GM10248 (cell line): ENCODE results near the gene DDX51.

Experiments
- CTCF ChIA-PET: fragments of 300-600 bp; sonication (Branson Sonifier 250); formaldehyde crosslinking; extraction: SDS; loops from one replicate; lab custom pipeline; 2021; ENCODE audit warnings: antibody characterized with exemption; lab: Yijun Ruan, JAX
- POLR2A ChIA-PET: fragments of 350-650 bp; sonication (Branson Sonifier 250); formaldehyde crosslinking; extraction: SDS; loops from one replicate; lab custom pipeline; 2020; ENCODE audit warnings: antibody characterized with exemption; lab: Yijun Ruan, JAX
- DNase-seq: peaks from one replicate; pipeline ENCODE4 v3.0.0; 2012; ENCODE audit errors: extremely low spot score
- CTCF ChIP-seq: IDR thresholded peaks from 2 replicates; pipeline ENCODE4 v1.5.1; 2012; ENCODE audit warnings: mild to moderate bottlenecking, low read depth; ENCODE audit errors: extremely low read depth, missing control alignments, control extremely low read depth

DDX51 gene

DNA sequence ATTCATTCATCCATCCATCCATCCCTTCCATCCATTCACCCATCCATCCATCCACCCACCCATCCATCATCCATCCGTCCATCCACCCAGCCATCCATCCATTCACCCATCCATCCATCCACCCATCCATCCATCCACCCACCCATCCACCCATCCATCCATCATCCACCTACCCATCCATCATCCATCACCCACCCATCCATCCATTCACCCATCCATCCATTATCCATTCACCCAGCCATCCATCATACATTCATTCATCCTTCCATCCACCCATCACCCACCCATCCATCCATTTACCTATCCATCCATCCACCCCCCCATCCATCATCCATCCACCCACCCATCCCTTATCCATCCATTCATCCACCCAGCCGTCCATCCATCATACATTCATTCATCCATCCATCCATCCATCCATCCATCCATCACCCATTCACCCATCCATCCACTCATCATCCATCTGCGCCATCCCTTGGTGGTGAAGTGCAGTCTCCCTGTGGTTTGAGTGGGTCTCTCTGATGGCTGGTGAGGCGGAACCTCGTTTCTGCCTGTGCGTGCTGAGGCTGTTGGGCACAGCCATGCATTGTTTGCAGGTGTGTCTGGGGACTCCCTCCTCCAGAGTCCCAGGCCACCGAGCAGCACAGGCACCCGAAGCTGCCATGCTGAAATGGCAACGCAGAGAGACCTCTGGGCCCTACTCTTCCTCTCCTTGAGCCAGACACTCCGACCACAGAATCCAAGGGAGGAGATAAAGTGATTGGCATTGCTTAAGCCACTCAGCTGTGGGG is 22.9 kb upstream of the DDX51 start:
- POLR2A ChIA-PET, result no interaction called here

GRCh38 chr12:132166093-132166492 is 22.0 kb upstream of the DDX51 start:
- POLR2A ChIA-PET, result no interaction called here
- DNase-seq, result no peak

More for the DNA sequence above, 22.9 kb upstream of the DDX51 start:
- CTCF ChIA-PET, result no interaction called here
- no peak for DNase-seq
- no peak for TF ChIP-seq CTCF

GRCh38 chr12:132165584-132165983 is 21.5 kb upstream of the DDX51 start:
- TF ChIP-seq CTCF, result no peak
- CTCF ChIA-PET, result no interaction called here
- POLR2A ChIA-PET, result no interaction called here
- DNase-seq, result no peak

More at GRCh38 chr12:132166093-132166492, 22.0 kb upstream of the DDX51 start:
- CTCF ChIA-PET, result no interaction called here
- no peak for TF ChIP-seq CTCF

DNA sequence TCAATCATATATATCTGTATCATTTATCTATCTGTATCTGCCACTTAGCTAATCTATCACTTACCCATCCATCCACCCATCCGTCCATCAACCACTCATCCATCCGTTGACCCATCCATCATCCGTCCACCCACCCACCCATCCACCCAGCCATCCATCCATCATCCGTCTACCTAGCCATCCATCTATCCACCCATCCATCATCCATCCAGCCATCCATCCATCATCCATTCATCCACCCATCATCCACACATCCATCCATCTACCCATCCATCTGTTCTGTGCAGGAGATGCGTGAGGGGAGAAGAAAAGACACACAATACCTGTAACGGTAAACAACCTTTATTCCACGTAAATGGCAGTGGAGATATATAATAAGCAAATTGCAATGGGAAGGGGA is 20.3 kb upstream of the DDX51 start:
- TF ChIP-seq CTCF, result no peak
- DNase-seq, result no peak
- CTCF ChIA-PET, result interaction anchor here (1.3 kb wide), 1 partner anchor 11 kb away, joined by 4 read pairs; no protein-coding TSS in a partner anchor
- POLR2A ChIA-PET, result no interaction called here

GRCh38 chr12:132163911-132164288 is 19.8 kb upstream of the DDX51 start:
- ChIA-PET CTCF (interaction anchor here (1.3 to 1.7 kb wide), 3 partner anchors 10 to 397 kb away, joined by 4 to 5 read pairs (median 4); no protein-coding TSS in a partner anchor), POLR2A (interaction anchor here (0.6 kb wide), 1 partner anchor 19 kb away, joined by 4 read pairs; no protein-coding TSS in a partner anchor)
- no peak for TF ChIP-seq CTCF
- no peak for DNase-seq

GRCh38 chr12:132163041-132163910 is 19.2 kb upstream of the DDX51 start:
- DNase-seq, result no peak
- CTCF ChIA-PET, result interaction anchor here (1.3 to 1.7 kb wide), 4 partner anchors 10 to 398 kb away, joined by 4 to 5 read pairs (median 4); no protein-coding TSS in a partner anchor
- POLR2A ChIA-PET, result interaction anchor here (0.6 kb wide), 1 partner anchor 18 kb away, joined by 4 read pairs; no protein-coding TSS in a partner anchor
- no peak for TF ChIP-seq CTCF
